ENCODE results near the gene PCSK5.
"Not testable (repeated sequence)": the region's sequence is repeated elsewhere in the genome, so short reads cannot be mapped to it uniquely, and the experiment has no call there.

Gene PCSK5

DNA sequence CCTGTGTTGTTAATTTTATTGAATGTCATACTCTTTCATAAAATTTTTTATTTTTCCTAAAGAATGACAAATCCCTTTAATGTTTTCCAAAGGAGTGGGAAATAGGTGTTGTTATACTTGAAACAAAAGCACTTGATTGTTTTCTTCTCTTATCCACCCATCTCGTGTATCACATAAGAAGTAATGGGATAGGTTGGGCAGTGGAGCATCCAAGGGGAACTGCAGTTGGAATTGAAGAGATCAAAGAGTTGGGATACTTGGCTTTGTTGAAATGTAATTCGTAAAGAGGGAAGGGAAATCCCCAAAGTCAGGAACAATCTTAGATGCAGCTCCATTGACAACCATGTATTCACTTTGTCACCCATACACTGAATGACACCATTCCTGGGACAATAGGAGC lies 148.0 kb downstream of the PCSK5 start:
- no peak for DNase-seq (ENCODE audit: low read depth, low spot score)
- POLR2A ChIA-PET, result no interaction called here
- TF ChIP-seq CTCF (IDR thresholded peaks at IDR 0.05; ENCODE audit: insufficient read depth, low read length, missing control alignments), result no peak
- CTCF ChIA-PET, result no interaction called here
- no peak overlapping the region for H3K4me3 ChIP-seq (ENCODE audit: low read depth, low read length)

DNA sequence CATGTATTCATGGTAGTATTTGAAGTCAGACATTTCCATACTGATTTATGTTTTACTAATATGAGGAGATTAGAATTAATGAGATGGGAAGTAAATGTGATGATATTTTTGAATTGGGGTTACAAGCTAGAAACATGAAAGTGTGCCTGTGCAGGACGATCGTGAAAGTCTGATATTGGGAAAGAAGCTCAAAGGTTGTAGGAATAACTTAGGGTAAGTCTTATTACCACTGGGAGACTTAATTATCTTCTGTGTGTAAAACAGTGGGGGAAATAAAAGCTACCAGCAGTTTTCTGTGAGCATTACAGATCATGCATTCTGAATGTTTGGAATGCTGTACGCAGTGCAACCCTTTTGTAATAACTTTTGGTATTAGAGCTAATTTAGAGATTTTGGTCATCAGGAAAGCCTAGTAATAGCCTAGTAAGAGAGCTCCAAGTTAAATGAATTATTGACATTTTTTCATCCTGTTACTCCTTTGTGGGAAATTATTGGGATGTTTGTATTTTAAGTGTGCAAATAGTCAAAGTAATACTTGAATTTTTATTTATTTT lies 153.9 kb downstream of the PCSK5 start:
- ChIA-PET CTCF (no interaction called here), POLR2A (no interaction called here)
- H3K4me3 ChIP-seq (ENCODE audit: low read depth, low read length), result no peak overlapping the region
- TF ChIP-seq CTCF (IDR thresholded peaks at IDR 0.05; ENCODE audit: insufficient read depth, low read length, missing control alignments), result no peak
- no peak for DNase-seq (ENCODE audit: low read depth, low spot score)

- TF ChIP-seq CTCF (IDR thresholded peaks at IDR 0.05; ENCODE audit: insufficient read depth, low read length, missing control alignments), result no peak
- ChIA-PET POLR2A (no interaction called here), CTCF (no interaction called here)
- H3K4me3 ChIP-seq (ENCODE audit: low read depth, low read length), result no peak overlapping the region
- no peak for DNase-seq (ENCODE audit: low read depth, low spot score)
Observed at GRCh38 chr9:76045221-76045620, 154.7 kb downstream of the PCSK5 start.

DNA sequence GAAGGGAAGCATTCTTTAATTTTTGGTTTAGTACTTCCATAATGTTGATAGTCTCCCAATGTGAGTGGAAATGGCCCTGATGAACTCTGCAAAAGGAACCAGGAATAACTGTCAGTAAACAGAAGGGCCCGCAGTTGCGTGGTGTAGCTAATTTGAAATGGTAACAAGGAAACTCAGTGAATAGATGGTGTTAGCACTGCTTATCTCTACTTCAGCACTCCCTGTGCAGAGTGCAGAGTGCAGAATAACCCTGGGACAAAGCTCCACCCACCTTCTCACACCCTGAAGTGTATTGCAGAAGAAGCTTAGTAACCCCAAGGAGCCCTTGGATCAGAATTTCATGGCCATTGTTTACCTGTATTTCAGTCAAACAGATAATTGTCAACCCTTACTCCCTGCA lies 158.9 kb downstream of the PCSK5 start:
- H3K4me3 ChIP-seq (ENCODE audit: low read depth, low read length), result no peak overlapping the region
- CTCF ChIA-PET, result no interaction called here
- DNase-seq (ENCODE audit: low read depth, low spot score), result no peak
- POLR2A ChIA-PET, result no interaction called here
- TF ChIP-seq CTCF (IDR thresholded peaks at IDR 0.05; ENCODE audit: insufficient read depth, low read length, missing control alignments), result no peak

DNA sequence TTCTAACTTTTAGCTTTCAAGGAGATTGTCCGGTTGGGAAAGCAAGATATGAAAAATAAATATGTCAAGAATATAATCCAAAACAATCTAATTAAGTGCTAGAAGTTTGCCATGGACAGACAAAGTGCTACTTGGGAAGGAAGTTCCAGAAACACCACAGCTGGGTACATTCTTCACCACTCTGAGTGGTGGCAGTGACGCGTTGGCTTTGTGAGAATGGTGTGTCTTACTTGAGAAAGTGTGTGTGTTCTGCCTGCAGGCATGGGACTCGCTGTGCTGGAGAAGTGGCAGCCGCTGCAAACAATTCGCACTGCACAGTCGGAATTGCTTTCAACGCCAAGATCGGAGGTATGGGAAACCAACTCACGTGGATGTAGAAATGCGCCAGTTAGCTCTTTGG lies 177.2 kb downstream of the PCSK5 start:
- DNase-seq (ENCODE audit: low read depth, low spot score), result no peak
- no peak overlapping the region for H3K4me3 ChIP-seq (ENCODE audit: low read depth, low read length)
- CTCF ChIA-PET, result no interaction called here
- POLR2A ChIA-PET, result no interaction called here
- no peak for TF ChIP-seq CTCF (IDR thresholded peaks at IDR 0.05; ENCODE audit: insufficient read depth, low read length, missing control alignments)

DNA sequence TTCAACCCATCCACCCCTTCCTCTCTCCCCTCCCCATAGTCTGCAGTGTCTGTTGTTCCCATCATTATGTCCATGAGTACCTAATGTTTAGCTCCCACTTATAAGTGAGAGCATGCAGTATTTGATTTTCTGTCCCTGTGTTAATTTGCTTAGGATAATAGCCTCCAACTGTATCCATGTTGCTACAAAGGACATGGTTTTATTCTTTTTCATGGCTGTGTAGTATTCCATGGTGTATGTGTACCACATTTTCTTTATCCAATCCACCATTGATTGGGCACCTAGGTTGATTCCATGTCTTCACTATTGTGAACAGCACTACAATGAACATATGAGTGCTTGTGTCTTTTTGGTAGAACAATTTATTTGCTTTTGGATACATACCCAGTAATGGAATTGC lies 187.1 kb downstream of the PCSK5 start:
- no peak for TF ChIP-seq CTCF (IDR thresholded peaks at IDR 0.05; ENCODE audit: insufficient read depth, low read length, missing control alignments)
- ChIA-PET CTCF (interaction anchor here (0.9 kb wide), 1 partner anchor 223 kb away, joined by 3 read pairs; no protein-coding TSS in a partner anchor), POLR2A (no interaction called here)

GRCh38 chr9:76081281-76081680 lies 190.8 kb downstream of the PCSK5 start:
- DNase-seq (ENCODE audit: low read depth, low spot score); H3K4me3 ChIP-seq (ENCODE audit: low read depth, low read length); CTCF ChIA-PET; POLR2A ChIA-PET: not testable (repeated sequence)

More for the DNA sequence above, 187.1 kb downstream of the PCSK5 start:
- DNase-seq (ENCODE audit: low read depth, low spot score), result no peak
- no peak overlapping the region for H3K4me3 ChIP-seq (ENCODE audit: low read depth, low read length)

Data from AG04449 (cell line).